Pons (tissue), 1 donor: ENCODE measurements around the gene MCM3AP.

Experiments
- DNase-seq: peaks from one replicate; pipeline ENCODE4 v3.0.0-alpha.2; 2016; ENCODE audit warnings: low spot score

Gene MCM3AP

GRCh38 chr21:46185716-46186115, 99.7 kb downstream of the MCM3AP start:
- no peak for DNase-seq
